HG03378 (cell line): ENCODE data around the gene LRFN2.

Source experiments
- ATAC-seq: cut with Tn5 transposase; IDR thresholded peaks from one replicate; pipeline ENCODE4 v1.9.1; 2021; ENCODE audit warnings: mild to moderate bottlenecking, moderate library complexity; ENCODE audit not compliant: unreplicated experiment

Gene LRFN2

DNA sequence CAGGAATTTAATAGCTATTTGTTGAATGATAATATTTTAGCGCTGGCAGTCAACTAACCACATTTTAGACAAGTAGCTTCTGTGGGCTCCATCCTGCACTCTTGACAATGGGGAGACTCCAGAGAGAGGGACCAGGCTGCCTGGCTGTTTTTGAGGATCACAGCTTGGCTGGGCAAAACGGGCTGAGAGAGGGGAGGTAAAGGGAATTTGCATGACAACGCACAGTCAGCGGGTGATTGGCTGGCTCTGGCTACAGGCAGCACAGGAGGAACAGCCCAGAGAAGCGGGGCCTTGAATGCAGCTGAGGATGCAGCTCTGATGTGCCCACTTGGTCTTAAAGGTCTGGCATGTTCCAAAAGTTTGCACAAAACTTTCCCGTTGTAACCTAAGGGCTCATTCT, 41.2 kb downstream of the LRFN2 start:
- no peak for ATAC-seq

DNA sequence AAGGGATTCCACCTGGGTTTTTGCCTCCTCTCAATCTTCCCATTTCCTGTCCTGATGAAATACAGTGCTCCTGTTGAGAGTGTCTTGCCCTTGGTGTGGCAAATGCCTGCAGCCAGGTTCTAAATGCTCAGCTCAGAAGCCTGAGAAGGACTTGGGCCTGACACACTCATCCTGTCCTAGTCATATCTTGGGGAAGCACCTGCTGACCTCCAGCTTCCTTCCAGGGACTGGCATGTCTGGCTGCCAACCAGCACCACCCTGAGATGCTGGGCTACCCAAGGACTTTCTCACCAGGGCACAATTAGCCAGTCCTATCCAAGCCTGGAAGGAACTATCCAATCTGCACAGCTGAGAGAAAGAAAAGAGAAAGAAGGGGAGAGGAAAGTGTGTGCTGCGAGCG, 43.4 kb downstream of the LRFN2 start:
- ATAC-seq = no peak

DNA sequence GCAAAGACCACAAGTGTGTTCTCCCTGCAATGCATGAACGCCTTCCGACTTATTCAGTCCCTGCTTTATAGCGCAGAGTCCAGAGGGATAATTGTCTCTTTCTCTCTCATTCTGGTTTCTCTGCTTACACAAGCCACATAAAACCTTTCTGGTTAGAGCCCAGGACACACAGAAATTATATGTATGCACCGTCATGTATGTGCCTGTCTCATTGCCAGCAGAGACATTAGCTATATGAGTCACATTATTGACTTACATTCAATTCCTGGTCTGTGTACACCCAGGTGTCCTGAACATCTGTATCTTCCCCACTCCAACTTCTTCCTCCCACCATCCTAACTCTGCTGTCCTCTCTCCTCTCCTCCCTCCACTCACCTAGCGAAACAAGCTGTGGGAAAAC, 44.0 kb downstream of the LRFN2 start:
- ATAC-seq = no peak

DNA sequence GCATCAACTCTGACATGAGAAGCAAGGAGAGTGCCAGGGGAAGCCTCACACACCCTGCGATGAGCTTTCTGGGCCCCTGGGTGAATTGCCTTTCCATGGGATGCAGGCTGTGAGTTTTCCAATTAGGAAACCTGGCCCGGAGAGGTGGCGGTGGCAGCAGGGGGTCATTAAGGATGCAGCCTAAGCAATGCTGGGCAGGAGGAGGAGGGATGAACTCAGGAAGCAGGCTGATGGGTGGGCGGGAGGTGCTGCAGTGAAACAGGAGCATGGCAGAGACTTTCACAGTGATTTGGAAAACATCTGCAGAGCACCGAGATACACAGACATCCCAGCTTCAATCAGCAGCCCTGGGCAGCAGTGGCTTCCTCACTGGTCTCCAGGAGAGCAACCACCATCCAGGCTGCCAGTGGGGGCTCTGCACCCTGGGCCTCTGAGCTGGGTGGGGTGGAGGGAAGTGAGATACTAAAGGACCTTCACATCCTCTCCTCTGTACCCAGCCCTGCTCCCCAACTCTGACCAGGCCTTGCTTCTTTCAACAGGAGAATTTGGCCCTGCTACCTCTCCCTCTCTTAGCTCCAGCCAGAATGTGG, 44.9 kb downstream of the LRFN2 start:
- ATAC-seq = no peak

DNA sequence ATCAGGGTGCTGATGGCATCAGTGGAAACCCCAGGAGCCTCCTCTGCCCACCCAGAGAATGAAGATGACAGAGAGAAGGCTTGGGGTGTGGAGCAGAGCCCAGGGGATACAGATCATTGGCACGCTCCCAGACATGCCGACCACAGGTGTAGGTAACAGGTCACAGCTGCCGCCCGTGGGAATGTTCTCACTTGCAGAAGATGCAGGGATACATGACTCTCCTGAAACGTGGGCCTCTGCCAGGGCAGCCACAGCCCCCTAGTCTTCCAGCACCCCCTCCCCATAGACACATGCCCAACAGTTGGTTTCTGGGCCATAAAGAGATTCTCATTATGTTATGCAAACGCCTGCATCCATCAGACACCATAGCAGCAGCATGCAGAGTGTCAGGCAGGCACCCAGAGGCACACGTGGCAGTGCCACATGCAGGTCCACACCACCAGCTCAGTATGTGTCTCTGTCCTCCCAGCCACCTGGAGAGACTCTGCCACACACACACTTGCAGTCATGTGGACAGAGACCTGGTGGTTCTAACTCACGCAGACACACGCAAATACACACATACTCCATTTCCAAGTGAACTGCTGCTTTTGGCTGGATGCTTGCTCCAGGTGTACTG, 45.5 kb downstream of the LRFN2 start:
- ATAC-seq = no peak

DNA sequence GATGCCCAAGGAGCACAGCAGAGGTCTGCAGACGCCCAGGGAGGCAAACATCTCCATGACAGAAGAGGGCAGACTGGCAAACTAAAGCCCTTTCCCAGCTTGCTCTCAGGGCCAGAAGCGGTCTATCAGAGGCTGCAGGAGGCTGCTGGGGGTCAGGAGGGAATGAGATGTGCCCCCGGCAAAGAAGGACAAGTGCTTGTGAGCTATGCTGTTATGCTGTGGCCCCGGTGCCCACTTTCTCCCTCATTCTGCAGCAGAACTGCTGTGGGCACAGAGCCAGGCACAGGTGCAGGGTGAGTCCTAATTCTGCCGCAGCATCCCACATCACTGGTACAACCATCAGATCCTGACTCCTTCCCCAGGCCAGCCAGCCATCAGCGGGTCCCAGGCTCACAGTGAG, 46.4 kb downstream of the LRFN2 start:
- ATAC-seq = no peak

DNA sequence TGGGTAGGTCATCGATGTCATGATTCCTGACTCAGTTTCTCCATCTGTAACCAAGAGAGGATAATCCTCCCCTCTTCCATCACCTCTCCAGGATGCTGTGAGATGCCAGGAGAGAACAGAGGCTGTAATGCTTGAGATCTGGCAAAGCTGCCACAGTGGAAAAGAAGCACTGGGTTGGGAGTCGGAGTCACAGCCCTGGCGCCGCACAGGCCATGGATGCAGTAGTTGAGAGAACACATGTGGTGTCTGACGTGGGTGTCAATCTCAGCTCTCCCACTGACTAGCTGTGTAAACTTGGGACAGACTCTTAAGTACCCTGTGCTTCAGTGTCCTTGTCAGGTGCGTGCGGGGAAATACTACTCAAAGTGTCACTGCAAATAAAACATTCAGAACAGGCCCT, 47.3 kb downstream of the LRFN2 start:
- no peak for ATAC-seq

DNA sequence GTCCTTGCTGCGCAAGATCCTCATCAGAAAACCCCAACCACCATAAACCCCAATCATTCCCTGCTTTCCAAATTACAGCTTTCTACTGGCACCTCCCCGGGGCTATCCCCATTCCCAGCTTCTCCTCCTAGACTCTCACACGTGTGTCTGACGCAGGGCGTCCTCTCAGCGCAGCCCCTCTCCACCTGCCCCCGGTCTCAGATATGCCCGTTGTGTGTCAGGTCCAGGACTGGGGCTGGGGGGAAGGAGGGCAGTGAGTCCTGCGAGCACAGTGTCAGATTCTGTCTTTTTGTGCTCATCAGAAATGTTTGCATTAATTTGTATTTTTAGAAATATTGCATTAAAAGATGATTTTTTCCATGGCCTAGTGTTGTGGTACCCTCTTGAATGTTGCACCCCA, 48.6 kb downstream of the LRFN2 start:
- ATAC-seq = no peak

DNA sequence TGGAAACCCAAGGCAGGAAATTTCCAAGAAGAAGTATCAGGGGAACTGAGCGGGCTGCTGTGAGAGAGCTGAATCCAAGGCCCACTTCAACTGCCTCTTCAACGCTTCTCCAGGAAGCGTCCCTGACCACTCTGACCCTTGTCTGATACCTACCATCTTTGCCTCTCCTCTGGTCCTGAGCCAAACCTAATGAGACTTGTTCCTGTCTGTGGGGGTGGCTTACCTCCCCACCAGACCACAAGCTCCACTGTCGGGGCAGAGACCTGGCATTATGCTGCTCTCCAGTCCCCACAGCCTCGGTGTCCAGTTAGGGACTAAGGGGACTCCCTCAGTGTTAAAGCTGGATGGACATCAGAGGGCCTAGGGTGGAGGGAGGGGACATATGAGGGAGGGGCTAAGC, 49.7 kb downstream of the LRFN2 start:
- ATAC-seq = no peak

DNA sequence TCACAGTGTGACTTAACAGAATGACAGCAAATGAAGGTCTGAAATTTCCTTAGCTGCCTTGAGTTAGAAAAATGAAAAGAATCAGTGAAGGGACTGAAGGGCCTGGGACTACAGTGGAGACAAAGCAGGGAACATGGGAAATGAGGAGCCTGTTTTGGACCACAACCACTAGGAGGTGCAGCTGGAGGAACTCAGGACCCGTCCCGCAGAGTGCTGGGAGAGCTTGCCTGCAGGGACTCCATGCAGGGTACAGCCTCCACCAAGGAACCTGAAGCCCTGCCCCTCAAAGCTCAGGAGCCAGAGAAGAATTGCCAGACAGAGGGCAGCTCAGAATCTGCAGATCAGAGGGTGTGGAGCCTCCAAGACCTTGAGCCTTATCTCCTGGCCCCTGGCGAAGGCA, 50.7 kb downstream of the LRFN2 start:
- ATAC-seq = no peak

DNA sequence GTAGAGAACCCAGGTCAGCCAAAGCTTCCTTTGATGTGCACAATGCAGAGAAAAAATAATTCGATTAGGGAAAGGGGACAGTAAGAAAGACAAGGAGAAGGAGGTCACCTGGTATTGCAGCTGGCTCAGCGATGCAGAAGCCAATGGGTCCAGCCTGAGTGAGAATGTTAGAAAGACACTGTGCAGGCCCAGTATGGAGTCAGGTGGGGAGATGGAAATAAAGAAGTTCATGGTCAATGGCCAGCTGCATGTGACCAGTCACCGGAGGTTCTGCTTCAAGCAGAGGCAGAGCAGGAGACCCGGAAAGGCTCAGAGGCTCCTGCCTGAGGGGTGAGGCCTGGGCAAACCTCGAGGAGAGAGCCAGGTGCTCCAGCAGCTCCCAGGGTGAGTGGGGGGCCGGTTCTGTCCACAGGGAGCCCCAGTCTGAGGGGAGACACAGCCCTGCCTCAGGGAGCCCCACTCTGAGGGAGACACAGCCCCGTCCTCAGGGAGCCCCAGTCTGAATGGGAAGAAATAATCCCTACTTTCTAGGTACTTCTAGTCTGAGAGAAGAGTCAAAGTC, 51.3 kb downstream of the LRFN2 start:
- ATAC-seq = no peak

DNA sequence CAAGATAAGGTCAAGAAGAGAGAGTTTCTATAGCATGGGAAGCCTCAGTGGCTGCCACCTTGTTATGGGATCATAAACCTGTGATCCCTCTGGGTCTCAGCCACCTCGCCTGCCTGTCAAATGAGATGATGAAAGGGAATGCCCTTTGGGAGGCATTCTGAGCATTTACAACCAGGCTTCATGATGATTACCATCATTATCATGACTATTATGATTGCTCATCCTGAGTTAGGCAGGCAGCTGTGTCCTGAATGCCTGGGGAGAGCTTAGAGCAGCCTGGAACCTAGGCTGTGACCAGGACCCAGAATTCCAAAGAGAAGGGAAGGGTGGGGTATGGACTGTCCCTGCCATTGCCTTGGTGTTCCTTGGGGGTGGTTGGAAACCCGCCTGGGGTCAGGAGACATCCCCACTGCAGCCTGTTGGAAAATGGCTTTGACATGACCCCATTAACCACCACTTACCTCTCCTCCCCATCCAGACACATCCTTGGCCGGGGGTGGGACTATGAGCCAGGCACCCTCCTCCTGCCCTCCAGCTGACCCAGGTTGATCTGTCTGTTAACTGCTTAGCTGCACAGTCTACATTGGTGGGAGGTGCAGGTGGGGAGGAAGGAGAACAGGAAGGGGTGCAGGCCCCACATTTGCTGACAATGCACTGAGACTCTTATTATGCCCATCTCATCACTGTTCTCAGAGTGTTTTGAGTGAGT, 51.9 kb downstream of the LRFN2 start:
- no peak for ATAC-seq

DNA sequence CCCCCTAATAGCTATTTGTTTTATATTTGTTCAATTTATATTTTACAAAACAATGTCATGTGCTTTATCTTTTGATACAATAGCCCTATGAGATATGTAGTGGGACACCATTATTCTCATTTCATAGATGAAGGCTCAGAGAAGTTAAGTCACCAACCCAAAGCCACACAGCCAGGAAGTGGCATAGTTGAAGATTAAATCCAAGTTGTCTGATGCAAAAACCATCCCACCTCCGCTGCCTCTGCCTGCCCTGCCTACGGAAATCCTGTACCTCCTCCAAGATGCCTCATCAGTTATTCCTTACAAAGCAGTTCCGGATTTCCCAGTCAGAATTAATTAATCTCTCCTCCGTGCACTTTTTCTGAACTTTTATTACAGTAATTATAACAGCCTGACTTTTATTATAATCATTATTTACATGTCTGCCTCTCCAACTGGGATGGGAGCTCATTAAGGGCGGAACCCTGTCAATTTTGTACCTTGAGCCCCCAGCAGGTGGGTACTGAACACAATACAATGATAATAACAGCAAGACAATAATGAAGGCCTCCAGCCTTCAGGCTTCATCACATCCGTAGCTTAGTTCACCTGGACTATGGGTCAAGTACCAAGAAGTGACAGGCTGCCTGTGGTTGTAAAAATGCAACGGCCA, 54.7 kb downstream of the LRFN2 start:
- ATAC-seq = no peak

DNA sequence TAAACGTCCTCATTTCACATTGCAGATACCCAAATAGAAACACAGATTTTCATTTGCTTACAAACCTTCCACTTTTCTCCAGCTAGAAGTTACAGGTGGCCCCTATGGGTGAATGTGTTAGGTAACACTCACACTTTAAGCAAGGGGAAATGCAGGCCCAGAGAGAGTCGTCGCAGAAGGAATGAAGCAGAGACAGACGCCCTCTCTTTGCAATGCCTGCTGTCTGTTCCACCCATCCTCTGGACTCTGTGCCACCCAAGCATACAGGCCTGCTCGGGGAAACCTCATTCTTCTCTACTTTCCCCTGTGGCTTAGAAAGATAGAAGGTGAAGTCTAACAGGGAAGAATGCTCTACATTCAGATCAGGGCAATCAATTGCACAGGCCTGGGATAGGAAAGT, 57.2 kb downstream of the LRFN2 start:
- ATAC-seq = no peak

DNA sequence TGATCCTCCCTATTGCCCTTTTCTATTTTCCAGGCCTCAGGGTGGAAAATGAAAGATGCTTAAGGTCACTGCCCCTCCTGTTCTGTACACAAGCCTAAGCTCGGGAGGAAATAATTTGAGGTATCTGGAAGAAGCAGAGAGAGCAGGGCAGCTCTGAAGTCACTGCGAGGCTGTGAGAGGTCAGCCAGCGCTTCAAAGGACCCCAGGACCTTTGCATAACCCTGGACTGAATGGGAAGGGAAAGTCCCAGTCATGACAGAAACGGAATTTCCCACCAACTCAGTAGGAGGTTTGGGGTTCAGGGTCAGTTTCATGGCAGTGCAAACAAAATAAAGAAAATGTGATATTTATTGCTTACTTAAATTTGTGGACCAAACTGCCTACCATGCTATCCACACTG, 58.1 kb downstream of the LRFN2 start:
- no peak for ATAC-seq

DNA sequence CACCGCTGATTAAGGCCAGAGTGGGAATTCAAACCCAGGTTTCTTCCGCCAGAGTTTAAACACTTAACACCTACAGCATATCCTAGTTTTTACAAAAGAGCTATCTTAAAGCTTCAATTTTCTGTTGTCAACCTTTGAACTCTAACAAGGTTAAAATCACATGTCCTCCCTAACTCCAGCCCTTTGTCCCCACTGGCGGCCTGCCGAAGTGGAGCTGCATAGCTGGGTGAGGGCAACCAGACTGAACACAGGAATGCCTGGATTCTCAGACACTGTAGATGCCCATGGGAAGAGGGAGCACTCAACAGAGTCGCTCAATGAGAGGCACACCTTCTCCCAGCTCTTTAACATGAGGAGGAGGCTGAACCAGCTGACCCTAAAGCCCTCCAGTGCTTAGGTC, 59.1 kb downstream of the LRFN2 start:
- ATAC-seq = no peak

DNA sequence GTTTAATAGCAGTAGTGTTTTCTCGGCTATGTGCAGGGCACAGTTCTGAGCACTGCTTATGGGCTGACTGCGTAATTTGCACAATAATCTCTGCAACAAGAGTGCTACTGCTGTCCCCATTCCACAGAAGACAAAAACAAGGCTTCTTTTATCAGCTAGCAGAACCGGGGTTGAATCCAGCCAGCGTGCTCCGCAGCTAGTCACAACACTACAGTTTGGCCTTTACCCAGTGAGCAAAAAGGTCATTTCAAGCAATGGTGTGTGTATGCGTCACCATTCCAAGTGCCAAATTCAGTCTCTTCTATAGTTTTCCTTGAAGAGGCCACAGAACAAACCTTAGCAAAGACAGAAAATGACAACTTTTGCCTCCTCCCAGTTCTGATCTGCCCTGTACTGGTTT, 61.1 kb downstream of the LRFN2 start:
- no peak for ATAC-seq

DNA sequence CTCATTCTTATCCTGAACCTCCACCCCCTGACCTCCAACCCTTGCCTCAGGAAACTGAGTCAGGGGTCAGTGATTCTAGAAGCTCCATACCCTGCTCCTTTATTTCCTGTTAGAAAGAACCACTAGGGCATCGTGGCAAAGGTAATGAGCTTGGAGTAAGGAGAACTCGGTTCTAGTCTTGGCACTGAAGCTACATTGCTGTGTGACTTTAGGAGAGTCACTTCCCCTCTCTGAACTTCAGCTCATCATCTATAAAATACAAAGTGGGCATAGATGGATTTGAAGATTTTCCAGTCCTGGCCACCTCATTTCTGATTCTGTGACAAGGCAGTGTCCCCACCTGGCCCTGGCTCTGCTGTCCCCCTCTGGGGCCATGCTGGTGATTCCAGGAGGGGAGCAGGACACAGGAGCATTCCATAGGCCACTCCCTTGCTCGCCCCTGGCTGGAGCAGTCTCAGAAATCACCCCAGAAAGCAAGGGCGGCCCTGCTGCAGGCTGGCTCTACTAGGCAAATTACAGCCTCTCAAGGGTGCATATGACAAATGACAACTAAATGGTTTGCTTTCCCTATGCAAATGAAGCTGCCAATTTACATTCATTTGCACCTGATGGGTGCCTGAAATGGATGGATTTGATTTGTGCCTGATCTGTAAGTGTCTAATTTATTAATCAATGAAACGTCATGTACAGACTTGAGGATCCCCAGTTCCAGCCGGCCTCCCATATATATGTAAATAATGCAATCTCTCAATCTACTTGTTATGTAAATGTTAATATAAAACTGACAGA, 62.2 kb downstream of the LRFN2 start:
- no peak for ATAC-seq

DNA sequence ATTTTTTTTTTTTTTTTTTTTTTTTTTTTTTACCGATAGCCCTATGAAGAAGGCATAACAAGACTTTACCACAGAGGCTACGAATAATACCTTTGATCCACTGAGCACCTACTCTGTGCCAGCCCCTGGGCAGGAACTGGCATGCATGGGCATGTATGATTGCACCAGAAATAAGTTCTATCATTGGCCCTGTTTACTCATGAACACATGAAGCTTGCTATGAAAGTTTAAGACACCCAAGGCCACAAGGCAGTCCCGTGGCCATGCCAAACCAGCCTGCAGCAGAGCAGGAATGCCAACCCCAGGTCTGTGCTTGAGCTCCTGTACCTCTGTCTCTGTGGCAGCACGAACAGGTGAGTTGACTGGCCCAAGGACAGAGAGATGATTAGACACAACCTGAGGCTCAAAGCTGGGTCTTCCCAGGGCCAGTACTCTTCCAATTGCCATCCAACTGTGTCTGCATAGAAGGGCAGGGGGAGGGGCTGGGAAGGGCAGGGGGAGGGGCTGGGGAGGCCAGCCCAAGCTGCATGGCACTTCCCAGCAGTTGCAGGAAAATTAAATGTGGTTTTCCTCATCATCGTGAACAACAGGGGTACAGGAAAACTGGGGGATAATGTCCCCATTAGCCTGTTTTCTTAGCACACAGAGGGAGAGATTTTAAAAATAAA, 63.5 kb downstream of the LRFN2 start:
- ATAC-seq = no peak

DNA sequence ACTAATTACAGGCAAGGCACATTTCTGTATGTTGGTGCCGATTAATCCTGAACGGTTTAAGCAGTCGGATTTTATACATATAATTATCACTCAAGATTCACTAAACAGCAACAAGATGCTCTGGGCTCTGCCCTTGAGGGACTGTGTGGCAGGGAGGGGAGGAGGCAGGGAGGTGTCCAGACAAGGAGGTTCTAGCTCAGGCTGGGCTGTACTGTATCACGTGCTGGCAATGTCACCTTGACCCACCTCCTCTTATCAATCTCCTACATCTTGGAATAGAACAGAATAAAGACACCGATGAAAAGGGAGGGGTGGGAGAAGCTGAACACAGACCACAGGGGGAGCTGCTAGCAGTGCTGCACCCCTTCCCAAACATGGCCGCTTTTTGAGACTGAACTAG, 65.7 kb downstream of the LRFN2 start:
- no peak for ATAC-seq

DNA sequence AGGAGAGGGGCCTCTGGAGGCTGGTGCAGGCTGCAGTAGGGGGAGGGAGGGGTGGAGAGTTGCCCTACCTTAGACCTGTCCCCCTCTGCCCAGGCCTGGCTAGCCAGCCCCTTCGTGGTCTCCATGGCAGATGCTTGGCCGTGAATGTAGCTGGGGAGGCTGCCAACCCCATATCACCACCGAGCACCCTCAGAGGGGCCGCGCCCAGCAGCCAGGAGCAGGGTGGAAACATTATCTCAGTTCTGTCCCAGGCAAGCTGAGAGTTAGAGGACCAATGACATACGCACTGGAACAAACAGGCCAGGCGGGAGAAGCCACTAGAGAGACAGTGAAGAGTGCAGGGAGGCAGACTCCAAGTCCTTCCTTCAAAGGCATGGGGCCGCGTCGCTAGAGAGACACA, 66.5 kb downstream of the LRFN2 start:
- ATAC-seq = no peak
